IMR-90 (cell line): ENCODE measurements around the gene BHLHE23. TPM values are rescaled to one million over a fixed set of nuclear protein-coding genes. Genes with fewer than 3 reads are reported as not detected.

ENCODE experiments used
- ATAC-seq: fragments of 200-7000 bp; cut with Tn5 transposase; 2 replicates; pipeline ENCODE4 v1.9.1; 2020; ENCODE audit warnings: low read depth, mild to moderate bottlenecking, moderate library complexity
- BruUV-seq: library from RNA; stranded (reverse); fragments of 400-500 nt; replicated peaks from 2 replicates; lab custom pipeline; 2021; lab: Mats Ljungman, UMichigan
- CTCF ChIA-PET: fragments of 300-600 bp; formaldehyde crosslinking; extraction: SDS; loops from one replicate; lab custom pipeline; 2021; ENCODE audit warnings: antibody characterized with exemption; lab: Yijun Ruan, JAX
- POLR2A ChIA-PET: fragments of 300-600 bp; sonication (Branson Sonifier 250); formaldehyde crosslinking; loops from one replicate; lab custom pipeline; 2022; ENCODE audit warnings: antibody characterized with exemption; ENCODE audit not compliant: unreplicated experiment; lab: Charles Lee
- DNase-seq: peaks from one replicate; pipeline ENCODE4 v3.0.0; 2013
- H2AFZ ChIP-seq: replicated peaks from 2 replicates; pipeline ENCODE3; 2013; ENCODE audit warnings: low read length, mild to moderate bottlenecking; ENCODE audit not compliant: poor library complexity
- H2AK5ac ChIP-seq: 2 replicates; pipeline ENCODE4 v1.6.1; 2013; ENCODE audit warnings: low read depth, low read length, inconsistent platforms
- H2AK9ac ChIP-seq: replicated peaks from 2 replicates; pipeline ENCODE3; 2013; ENCODE audit warnings: mild to moderate bottlenecking, low read depth, low read length, moderate library complexity; ENCODE audit not compliant: poor library complexity
- H2BK120ac ChIP-seq: 2 replicates; pipeline ENCODE4 v1.6.1; 2013; ENCODE audit warnings: low read depth, low read length, inconsistent platforms
- H2BK15ac ChIP-seq: 3 replicates; pipeline ENCODE4 v1.6.1; 2013; ENCODE audit warnings: low read depth, low read length, inconsistent platforms
- H2BK20ac ChIP-seq: 2 replicates; pipeline ENCODE4 v1.6.1; 2013; ENCODE audit warnings: low read depth, mild to moderate bottlenecking, inconsistent platforms, low read length, moderate library complexity
- H2BK5ac ChIP-seq: 2 replicates; pipeline ENCODE4 v1.6.1; 2013; ENCODE audit warnings: mild to moderate bottlenecking, low read depth, low read length, inconsistent platforms; ENCODE audit not compliant: poor library complexity, severe bottlenecking
- H3K14ac ChIP-seq: replicated peaks from 2 replicates; pipeline ENCODE4 v1.6.1; 2013; ENCODE audit warnings: low read depth, low read length, inconsistent platforms
- H3K18ac ChIP-seq: 2 replicates; pipeline ENCODE4 v1.6.1; 2013; ENCODE audit warnings: low read depth, low read length, control low read depth
- H3K23ac ChIP-seq: 2 replicates; pipeline ENCODE4 v1.6.1; 2013; ENCODE audit warnings: low read depth, low read length, inconsistent platforms
- H3K27ac ChIP-seq: 2 replicates; pipeline ENCODE4 v1.5.1; 2013; ENCODE audit warnings: mild to moderate bottlenecking, control low read depth, low read length; ENCODE audit not compliant: insufficient read depth
- H3K27me3 ChIP-seq: 2 replicates; pipeline ENCODE4 v1.6.1; 2013; ENCODE audit warnings: low read length; ENCODE audit not compliant: control insufficient read depth, insufficient read depth
- H3K36me3 ChIP-seq: 2 replicates; pipeline ENCODE4 v1.6.1; 2013; ENCODE audit warnings: low read length, mixed read lengths; ENCODE audit not compliant: control insufficient read depth, insufficient read depth
- H3K4ac ChIP-seq: 2 replicates; pipeline ENCODE4 v1.6.1; 2013; ENCODE audit warnings: low read depth, low read length, inconsistent platforms
- H3K4me1 ChIP-seq: 2 replicates; pipeline ENCODE4 v1.6.1; 2013; ENCODE audit warnings: low read length, mixed read lengths; ENCODE audit not compliant: control insufficient read depth, insufficient read depth
- H3K4me2 ChIP-seq: 2 replicates; pipeline ENCODE4 v1.6.1; 2013; ENCODE audit warnings: low read depth, mild to moderate bottlenecking, control low read depth, low read length, moderate library complexity
- H3K4me3 ChIP-seq: 2 replicates; pipeline ENCODE4 v1.5.1; 2013; ENCODE audit warnings: low read depth, mild to moderate bottlenecking, control low read depth, low read length, moderate library complexity; ENCODE audit not compliant: insufficient read depth
- H3K56ac ChIP-seq: 2 replicates; pipeline ENCODE4 v1.6.1; 2013; ENCODE audit warnings: low read length, inconsistent platforms; ENCODE audit not compliant: insufficient read depth; ENCODE audit errors: extremely low read depth
- H3K79me1 ChIP-seq, 2 experiments: 2 replicates each; pipeline ENCODE4 v1.6.1; 2013; ENCODE audit warnings: low read length in 2 of 2, inconsistent platforms in 1 of 2, low read depth in 1 of 2
- H3K9ac ChIP-seq: 2 replicates; pipeline ENCODE4 v1.6.1; 2013; ENCODE audit warnings: low read depth, low read length, control low read depth
- H3K9me1 ChIP-seq: 2 replicates; pipeline ENCODE4 v1.6.1; 2013; ENCODE audit warnings: low read length, inconsistent platforms; ENCODE audit not compliant: insufficient read depth
- H3K9me3 ChIP-seq: 2 replicates; pipeline ENCODE4 v1.6.1; 2013; ENCODE audit warnings: low read length; ENCODE audit not compliant: control insufficient read depth, insufficient read depth
- H4K20me1 ChIP-seq: 2 replicates; pipeline ENCODE4 v1.6.1; 2013; ENCODE audit warnings: low read length, inconsistent platforms; ENCODE audit not compliant: insufficient read depth
- H4K5ac ChIP-seq: 2 replicates; pipeline ENCODE4 v1.6.1; 2013; ENCODE audit warnings: mild to moderate bottlenecking, low read depth, low read length, control low read depth
- H4K8ac ChIP-seq, 2 experiments: 2 replicates each; pipeline ENCODE4 v1.6.1; 2013; ENCODE audit warnings: low read depth in 2 of 2, low read length in 2 of 2, control low read depth in 1 of 2, inconsistent platforms in 1 of 2
- H4K91ac ChIP-seq: 2 replicates; pipeline ENCODE4 v1.6.1; 2013; ENCODE audit warnings: low read depth, low read length, inconsistent platforms; ENCODE audit not compliant: insufficient read depth
- BHLHE40 ChIP-seq: fragments of 150-350 bp; IDR thresholded peaks from 2 replicates; pipeline ENCODE4 v1.6.1; 2016; ENCODE audit warnings: mild to moderate bottlenecking, low read depth, low read length
- CHD1 ChIP-seq: IDR thresholded peaks from 2 replicates; pipeline ENCODE4 v1.6.1; 2012; ENCODE audit warnings: low read depth, low read length, improper control_type of control experiment
- CTCF ChIP-seq: conservative IDR thresholded peaks from 2 replicates; pipeline ENCODE4 v1.5.1; 2012; ENCODE audit warnings: mild to moderate bottlenecking, low read depth, low read length, improper control_type of control experiment
- FOS ChIP-seq: fragments of 150-350 bp; IDR thresholded peaks from 2 replicates; pipeline ENCODE4 v1.6.1; 2016; ENCODE audit warnings: low read depth, low read length
- MAFK ChIP-seq: IDR thresholded peaks from 2 replicates; pipeline ENCODE4 v1.6.1; 2012; ENCODE audit warnings: low read depth, low read length, improper control_type of control experiment
- MAZ ChIP-seq: IDR thresholded peaks from 2 replicates; pipeline ENCODE4 v1.6.1; 2012; ENCODE audit warnings: low read depth, mild to moderate bottlenecking, low read length, improper control_type of control experiment, moderate library complexity, borderline replicate concordance
- MXI1 ChIP-seq: IDR thresholded peaks from 2 replicates; pipeline ENCODE4 v1.6.1; 2012; ENCODE audit warnings: low read depth, mild to moderate bottlenecking, low read length, moderate library complexity, borderline replicate concordance
- NFE2L2 ChIP-seq: fragments of 150-350 bp; IDR thresholded peaks from 2 replicates; pipeline ENCODE4 v1.6.1; 2016; ENCODE audit warnings: low read depth, mild to moderate bottlenecking, low read length
- POLR2A ChIP-seq: IDR thresholded peaks from 2 replicates; pipeline ENCODE4 v1.6.1; 2012; ENCODE audit warnings: mild to moderate bottlenecking, low read depth, low read length
- RAD21 ChIP-seq: IDR thresholded peaks from 2 replicates; pipeline ENCODE4 v1.6.1; 2012; ENCODE audit warnings: low read length, improper control_type of control experiment
- RCOR1 ChIP-seq: IDR thresholded peaks from 2 replicates; pipeline ENCODE4 v1.6.1; 2012; ENCODE audit warnings: mild to moderate bottlenecking, low read length, improper control_type of control experiment; ENCODE audit not compliant: insufficient replicate concordance
- RFX5 ChIP-seq: IDR thresholded peaks from 2 replicates; pipeline ENCODE4 v1.8.0; 2012; ENCODE audit warnings: low read depth, mild to moderate bottlenecking, low read length, moderate library complexity
- SMC3 ChIP-seq: fragments of 150-350 bp; IDR thresholded peaks from 2 replicates; pipeline ENCODE4 v1.6.1; 2016; ENCODE audit warnings: low read depth, mild to moderate bottlenecking, antibody characterized with exemption, low read length, moderate library complexity
- WGBS, 2 experiments: methylation state at CpG; one replicate each; pipeline versions ENCODE4 v1.1.5 to v1.1.7; 2013; ENCODE audit warnings: missing lambda C conversion rate in 2 of 2; ENCODE audit not compliant: insufficient read length in 1 of 2; ENCODE audit errors: extremely low coverage in 2 of 2; 5-methylcytosine and 5-hydroxymethylcytosine counted together
- dilution Hi-C: fragments of 300-500 bp; cut with HindIII; formaldehyde crosslinking; loops from one replicate; pipeline ENCODE4 v1.14.3; 2018; ENCODE audit warnings: low sequenced_read_pairs; ENCODE audit not compliant: unreplicated experiment
- in situ Hi-C: fragments of 300-500 bp; cut with MboI; formaldehyde crosslinking; loops from 3 replicates; pipeline ENCODE4 v1.14.3; 2019; ENCODE audit warnings: low sequenced_read_pairs, inconsistent platforms, mixed read lengths
- intact Hi-C: fragments of 100-400 bp; cut with micrococcal nuclease; formaldehyde crosslinking; loops from 2 replicates; pipeline ENCODE4 v1.10.0; 2022
- polyA plus RNA-seq, 3 experiments: library from polyadenylated mRNA; depleted of rRNA; stranded (reverse); fragments of >200 nt; gene quantifications; 2 replicates each; pipeline ENCODE4 v1.2.3, GENCODE V29; 2012; ENCODE audit warnings: low replicate concordance in 1 of 3
- total RNA-seq: library from RNA; depleted of rRNA; stranded (reverse); fragments of >200 nt; gene quantifications from 2 replicates; pipeline ENCODE4 v1.2.3, GENCODE V29; 2012
- TF ChIP-seq, protein P1 (sequence below): fragments of 150-350 bp; IDR thresholded peaks from 2 replicates; pipeline ENCODE4 v1.6.1; 2016; ENCODE audit warnings: low read depth, mild to moderate bottlenecking, low read length, moderate library complexity, borderline replicate concordance

BHLHE23 gene
- total and polyA plus RNA-seq, 2 of the 4 experiments (the other 2 are of a cell fraction), result not detected

DNA sequence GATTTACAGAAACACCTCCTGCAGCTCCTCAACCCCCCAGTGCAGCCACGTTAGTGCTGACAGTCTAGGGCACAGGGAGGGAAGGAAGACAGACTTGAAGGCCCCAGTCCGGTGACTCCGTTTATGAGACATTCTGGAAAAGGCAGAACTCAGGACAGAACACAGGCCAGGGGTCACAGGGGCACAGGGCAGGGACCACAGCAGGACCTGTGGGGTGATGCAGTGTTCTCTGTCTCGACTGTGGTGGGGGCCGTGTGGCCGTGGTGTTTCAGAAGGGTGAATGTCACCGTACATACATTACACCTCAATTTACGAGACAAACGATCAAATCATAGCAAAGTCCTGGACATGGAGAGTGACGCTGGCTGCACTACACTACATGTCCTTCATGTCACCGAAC, 11.3 kb downstream of the BHLHE23 start:
- no peak overlapping the region for H2BK15ac ChIP-seq
- no peaks in the 10 kb centered on the region for H4K20me1 ChIP-seq
- no peak overlapping the region for H2AFZ ChIP-seq
- H2AK9ac ChIP-seq, result no peak overlapping the region
- POLR2A ChIA-PET, result no interaction called here
- no peak overlapping the region for H4K8ac ChIP-seq
- H4K91ac ChIP-seq, result no peak overlapping the region
- H3K56ac ChIP-seq, result no peak overlapping the region
- H2BK20ac ChIP-seq, result no peak overlapping the region
- no peak overlapping the region for H3K23ac ChIP-seq
- peaks cover 81% of the 10 kb centered on the region for H3K27me3 ChIP-seq
- H3K9ac ChIP-seq, result no peak overlapping the region
- DNase-seq (no peak), ATAC-seq (no peak)
- H2BK5ac ChIP-seq, result no peak overlapping the region
- H3K18ac ChIP-seq, result no peak overlapping the region
- no peak overlapping the region for H2BK120ac ChIP-seq
- H2AK5ac ChIP-seq, result no peak overlapping the region
- TF ChIP-seq CTCF (no peak), MXI1 (no peak), RCOR1 (no peak), NFE2L2 (no peak), CHD1 (no peak), BHLHE40 (no peak), POLR2A (no peak), MAZ (no peak), SMC3 (no peak), MAFK (no peak), RFX5 (no peak), FOS (no peak), RAD21 (no peak)
- TF ChIP-seq, protein P1, sequence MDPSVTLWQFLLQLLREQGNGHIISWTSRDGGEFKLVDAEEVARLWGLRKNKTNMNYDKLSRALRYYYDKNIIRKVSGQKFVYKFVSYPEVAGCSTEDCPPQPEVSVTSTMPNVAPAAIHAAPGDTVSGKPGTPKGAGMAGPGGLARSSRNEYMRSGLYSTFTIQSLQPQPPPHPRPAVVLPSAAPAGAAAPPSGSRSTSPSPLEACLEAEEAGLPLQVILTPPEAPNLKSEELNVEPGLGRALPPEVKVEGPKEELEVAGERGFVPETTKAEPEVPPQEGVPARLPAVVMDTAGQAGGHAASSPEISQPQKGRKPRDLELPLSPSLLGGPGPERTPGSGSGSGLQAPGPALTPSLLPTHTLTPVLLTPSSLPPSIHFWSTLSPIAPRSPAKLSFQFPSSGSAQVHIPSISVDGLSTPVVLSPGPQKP, result no peak
- no peaks in the 10 kb centered on the region for H3K9me3 ChIP-seq
- H3K4ac ChIP-seq, result no peak overlapping the region
- in situ Hi-C loops, result no loop called here
- dilution Hi-C loops, result no loop called here
- H3K4me3 ChIP-seq, result no peak overlapping the region
- WGBS, 2 experiments, result no CpG with 5 or more reads among the region's 11 CpGs
- H3K14ac ChIP-seq, result no peak overlapping the region
- BruUV-seq, result no TSS peak
- no peaks in the 10 kb centered on the region for H3K4me1 ChIP-seq
- no peaks in the 10 kb centered on the region for H3K36me3 ChIP-seq
- intact Hi-C loops, result no loop called here
- H3K4me2 ChIP-seq, result no peak overlapping the region
- H3K79me1 ChIP-seq, result no peaks in the 10 kb centered on the region
- H4K5ac ChIP-seq, result no peak overlapping the region
- H3K27ac ChIP-seq, result no peak overlapping the region
- CTCF ChIA-PET, result no interaction called here
- no peaks in the 10 kb centered on the region for H3K9me1 ChIP-seq
